NCI-H1417 (cell line): ENCODE data around the gene BDH1.
"Not testable (repeated sequence)": the region's sequence is repeated elsewhere in the genome, so short reads cannot be mapped to it uniquely, and the experiment has no call there.

Source experiments
- DNase-seq, 3 experiments: peaks; one replicate each; lab custom pipeline; 2025; lab: John Stamatoyannopoulos, UW

BDH1 gene

GRCh38 chr3:197577366-197578074 lies 21.8 kb upstream of the BDH1 start:
- no peak for DNase-seq

- DNase-seq: no peak
Measured at GRCh38 chr3:197576838-197577237, 21.1 kb upstream of the BDH1 start.

- DNase-seq: no peak
Measured at GRCh38 chr3:197575362-197575761, 19.6 kb upstream of the BDH1 start.

DNA sequence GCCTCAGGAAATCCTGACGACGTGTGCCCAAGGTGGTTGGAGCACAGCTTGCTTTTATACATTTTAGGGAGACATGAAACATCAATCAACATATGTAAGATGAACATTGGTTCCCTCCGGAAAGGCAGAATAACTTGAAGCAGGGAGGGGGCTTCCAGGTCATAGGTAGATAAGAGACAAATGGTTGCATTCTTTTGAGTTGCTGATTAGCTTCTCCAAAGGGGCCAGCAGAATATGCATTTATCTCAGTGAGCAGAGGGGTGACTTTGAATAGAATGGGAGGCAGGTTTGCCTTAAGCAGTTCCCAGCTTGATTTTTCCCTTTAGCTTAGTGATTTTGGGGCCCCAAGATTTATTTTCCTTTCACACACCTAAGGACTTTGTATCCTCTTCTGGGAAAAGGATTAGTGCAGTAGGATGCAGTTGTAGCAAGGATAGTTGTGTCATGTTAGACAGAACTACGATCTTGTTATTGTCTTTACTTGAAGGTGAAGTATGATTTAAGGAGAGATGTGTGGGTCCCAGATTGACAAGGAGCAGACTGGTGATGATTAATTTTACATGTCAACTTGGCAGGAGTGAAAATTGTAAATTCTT lies 18.7 kb upstream of the BDH1 start:
- not testable (repeated sequence) for DNase-seq

DNA sequence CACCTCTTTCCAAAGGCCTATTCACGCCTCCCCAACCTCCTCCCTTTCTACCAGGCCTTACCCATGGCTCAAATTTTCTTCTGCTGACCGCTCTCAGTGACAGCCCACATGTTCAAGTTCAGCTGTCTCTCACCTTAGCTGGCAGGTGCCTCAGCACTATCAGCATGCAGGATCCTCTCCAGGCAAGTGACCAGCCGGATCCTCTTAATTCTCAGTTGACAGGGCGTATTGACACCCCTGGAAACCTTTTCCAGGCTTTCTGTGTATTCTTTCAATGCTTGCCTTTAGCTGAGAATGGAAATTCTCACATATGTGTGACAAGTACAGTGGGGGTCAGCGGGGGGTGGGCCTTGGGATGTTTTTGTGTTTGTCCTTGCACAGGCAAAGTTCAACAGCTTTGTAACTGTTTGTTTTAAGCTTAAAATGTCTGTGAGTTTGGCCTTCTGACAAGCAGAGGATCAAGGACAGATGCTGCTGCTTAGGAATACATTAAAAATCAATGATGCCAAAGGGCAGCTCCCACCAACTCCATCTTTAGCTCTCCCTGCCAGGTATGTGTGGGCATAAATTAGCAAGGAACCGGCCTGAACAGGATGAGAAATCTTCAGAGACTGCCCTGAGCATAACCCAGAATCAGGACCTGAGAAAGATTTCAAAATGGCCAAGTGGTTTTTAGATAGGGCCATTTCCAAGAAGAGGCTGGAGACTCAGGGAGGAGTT lies 17.4 kb upstream of the BDH1 start:
- DNase-seq: no peak

DNA sequence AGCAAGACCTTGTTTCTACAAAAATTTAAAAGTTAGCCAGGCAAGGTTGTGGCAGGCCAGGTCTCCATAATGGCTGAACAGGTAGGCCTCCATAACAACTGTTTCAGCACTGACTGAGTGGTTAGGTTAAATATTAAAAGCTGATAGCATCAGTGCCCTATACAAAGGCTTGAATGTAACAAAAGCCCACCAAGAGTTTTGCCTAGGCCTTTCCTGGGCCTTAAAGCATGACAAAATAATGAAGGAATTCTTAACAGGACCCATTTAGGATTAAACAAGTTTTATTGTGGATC lies 16.1 kb upstream of the BDH1 start:
- DNase-seq: not testable (repeated sequence)

DNA sequence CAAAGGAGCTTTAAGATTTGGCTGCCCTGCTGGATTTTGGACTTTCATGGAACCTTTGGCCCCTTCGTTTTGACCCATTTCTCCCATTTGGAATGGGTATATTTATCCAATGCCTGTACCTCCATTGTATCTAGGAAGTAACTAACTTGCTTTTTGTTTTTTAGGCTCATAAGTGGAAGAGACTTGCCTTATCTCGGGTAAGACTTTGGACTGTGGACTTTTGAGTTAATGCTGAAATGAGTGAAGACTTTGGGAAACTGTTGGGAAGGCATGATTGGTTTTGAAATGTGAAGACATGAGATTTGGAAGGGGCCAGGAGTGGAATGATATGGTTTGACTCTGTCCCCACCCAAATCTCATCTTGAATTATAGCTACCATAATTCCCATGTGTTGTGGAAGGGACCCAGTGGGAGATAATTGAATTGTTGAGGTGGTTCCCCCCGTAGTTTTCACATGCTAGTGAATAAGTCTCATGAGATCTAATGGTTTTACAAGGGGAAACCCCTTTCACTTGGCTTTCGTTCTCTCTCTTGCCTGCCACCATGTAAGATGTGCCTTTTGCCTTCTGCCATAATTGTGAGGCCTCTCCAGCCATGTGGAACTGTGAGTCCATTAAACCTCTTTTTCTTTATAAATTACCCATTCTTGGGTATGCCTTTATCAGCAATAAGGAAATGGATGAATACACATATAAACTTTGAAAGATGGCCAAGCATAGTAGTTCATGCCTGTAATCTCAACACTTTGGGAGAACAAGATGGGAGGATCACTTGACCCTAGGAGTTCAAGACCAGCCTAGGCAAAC lies 15.5 kb upstream of the BDH1 start:
- not testable (repeated sequence) for DNase-seq

- DNase-seq: not testable (repeated sequence)
Measured at GRCh38 chr3:197569433-197569832, 13.7 kb upstream of the BDH1 start.

GRCh38 chr3:197567904-197568681 lies 12.3 kb upstream of the BDH1 start:
- DNase-seq: peak in 1 of 3 experiments; percentile 41

DNA sequence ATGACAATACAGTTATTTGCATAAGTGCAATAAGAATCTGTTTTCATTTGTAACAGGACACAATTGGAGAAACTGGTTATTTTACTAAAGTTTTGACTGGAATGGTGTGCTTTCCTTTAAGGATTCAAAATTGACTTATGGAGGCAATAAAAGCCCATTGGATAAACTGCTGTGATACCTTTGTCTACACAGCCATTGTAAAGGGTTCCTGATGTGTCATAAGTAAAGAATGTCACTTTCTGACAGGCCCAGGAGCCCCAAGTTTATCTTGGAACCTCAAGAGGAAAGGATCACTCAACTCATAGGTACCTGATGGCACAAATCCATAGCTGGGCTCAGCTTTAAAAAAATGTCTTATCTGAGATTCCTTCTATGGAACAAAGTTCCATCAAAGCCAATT lies 10.4 kb upstream of the BDH1 start:
- DNase-seq: not testable (repeated sequence)

DNA sequence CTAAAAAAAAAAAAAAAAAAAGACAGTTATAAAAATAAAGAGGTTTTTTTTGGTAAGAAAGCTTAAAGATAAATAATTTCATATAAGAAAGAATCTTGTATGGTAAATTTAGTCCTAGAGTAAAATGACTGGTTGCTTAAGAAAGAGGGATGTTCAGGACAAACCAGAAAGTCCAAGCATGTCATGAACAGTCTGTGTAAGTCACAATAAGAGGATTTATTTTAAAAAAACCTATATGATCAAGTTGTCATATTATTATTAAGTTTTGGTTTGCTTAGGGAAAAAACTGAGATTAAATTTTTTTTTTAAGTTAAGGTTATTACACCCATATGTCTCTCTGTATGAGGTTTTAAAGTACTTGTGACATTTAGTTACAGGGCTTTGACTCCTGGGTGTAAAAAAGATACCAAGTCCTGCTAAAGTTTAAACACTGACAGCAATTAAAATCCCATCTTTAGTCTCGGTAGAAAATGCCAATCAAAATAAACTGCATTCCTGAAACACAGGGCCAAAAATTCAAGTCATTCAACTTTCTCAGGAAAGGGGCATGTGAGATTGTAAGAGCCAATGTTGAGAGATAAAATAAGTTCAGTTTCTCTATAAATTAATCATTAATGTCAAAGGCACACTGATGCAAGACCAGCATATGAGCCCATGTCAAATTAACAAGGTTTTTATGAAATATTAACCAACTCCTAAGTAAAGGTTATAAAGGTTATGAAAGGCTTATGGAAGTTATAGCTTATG lies 8.5 kb upstream of the BDH1 start:
- no peak for DNase-seq

DNA sequence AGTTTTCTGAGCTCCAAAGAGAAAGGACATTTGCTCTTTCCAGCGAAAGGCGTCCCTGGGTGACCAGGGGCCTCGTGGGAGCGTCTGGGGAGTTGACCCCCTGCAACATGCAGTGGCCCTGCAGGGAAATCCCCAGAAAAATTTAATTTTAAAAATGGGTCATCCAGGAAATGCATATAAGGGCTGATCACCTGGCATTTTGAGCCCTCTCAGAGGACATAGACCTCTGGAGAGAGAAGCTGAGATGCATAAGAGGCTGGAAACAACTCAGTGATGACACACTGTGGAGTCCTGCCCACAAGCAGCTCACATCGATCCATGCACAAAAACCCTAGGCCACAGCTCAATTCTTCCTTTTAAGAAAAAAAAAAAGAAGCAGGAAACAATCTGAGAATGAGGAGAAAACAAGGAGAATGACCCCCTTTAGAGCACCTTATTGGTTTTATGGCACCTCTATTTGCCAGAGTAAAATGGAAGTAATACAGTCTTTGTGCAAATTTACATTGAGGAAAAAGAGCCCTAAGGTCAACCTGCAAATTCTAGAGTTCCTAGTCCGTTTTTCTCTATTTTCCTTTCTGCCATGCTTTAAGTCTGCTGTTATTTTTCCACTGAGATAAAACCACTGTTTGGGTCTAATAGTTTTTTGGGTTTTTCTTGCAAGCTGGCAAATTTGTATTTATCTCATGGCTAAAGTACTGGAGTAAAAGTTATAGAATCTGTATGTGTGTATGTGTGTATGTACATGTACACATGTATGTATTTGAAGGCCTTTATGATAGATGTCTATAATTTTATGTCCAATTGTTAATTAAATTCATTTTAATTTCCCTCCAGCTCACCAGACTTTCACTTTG lies 6.9 kb upstream of the BDH1 start:
- DNase-seq: no peak

DNA sequence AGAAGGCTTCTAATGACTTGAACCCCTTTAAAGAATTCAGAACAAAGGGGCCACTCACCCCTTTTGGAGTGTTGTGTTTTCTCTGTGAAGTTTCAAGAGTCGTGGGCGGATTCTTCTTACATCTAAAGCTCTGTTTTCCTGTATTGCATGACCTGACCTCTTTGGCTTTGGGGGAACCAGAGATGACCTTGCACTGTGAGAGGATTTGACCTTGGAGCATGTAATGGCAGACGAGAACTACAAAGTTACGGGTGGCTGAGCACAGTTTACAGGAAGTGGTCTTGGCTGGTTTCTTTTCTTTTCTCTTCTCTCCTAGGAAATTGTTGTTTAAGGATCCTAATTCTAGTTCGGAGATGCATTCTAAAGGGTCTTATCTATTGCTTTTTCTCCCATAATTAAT lies 6.2 kb upstream of the BDH1 start:
- DNase-seq: no peak

- no peak for DNase-seq
Measured at GRCh38 chr3:197559651-197560050, 3.9 kb upstream of the BDH1 start.

GRCh38 chr3:197554562-197555280 lies 1.0 kb downstream of the BDH1 start:
- DNase-seq: peak; percentile 97 to 98 (median 98)

- DNase-seq: no peak
Measured at GRCh38 chr3:197554196-197554561, 1.6 kb downstream of the BDH1 start.

DNA sequence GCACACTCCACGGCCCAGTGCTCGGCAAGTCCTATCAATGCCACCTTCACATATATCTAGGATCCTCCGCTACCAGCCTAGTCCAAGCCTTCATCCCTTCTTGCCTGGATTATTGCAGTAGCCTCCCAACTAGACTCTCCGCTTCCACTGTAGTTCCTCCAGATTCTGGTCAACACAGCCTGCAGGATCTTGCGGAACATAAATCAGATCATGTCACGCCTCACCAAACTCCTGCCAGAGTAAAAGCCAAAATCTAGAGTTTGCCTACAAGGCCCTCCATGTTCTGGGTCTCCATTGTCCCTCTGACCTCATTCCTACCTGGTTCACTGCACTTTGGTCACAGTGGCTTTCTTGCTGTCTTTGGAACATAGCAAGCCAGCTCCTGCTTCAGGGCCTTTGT lies 3.6 kb downstream of the BDH1 start:
- DNase-seq: no peak

- peak in 1 of 3 experiments; percentile 22 for DNase-seq
Measured at GRCh38 chr3:197550489-197550888, 5.3 kb downstream of the BDH1 start.

DNA sequence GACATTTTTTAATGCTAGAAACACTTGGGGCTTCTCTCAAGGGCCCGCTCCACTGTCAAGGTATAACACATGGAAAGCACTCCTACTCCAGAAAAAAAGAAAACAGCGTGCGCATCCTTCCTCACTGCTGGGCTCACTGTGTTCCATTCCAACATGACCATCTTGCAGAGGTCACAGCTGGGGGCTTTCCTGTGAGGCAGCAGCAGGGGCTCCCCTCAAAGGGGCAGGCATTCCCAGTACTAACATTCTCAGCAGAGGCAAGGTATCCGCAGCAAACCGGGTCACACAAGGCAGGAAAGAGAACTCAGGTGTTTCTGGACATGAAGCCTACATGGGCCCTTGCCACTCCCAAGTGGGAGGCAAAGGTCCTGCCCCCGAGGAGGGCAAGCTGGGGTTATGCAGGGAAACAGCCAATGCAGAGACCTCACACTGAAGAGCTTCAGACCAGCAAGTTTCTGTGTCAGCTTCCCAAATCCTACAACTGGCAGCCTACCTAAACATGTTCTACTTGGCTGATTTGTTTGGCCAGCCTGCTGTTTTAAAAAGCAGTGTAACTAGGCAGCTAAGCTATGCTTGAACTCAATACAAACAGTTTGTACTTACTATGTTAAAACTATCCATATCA lies 6.4 kb downstream of the BDH1 start:
- no peak for DNase-seq
